Dendritic cell treated with granulocyte-macrophage colony-stimulating factor and Interleukin-4, amounts not matched to agents 40 ng/mL and 50 ng/mL, for 4 days (primary cell): ENCODE measurements around the gene SGPP2.
"Not testable (repeated sequence)": the region's sequence is repeated elsewhere in the genome, so short reads cannot be mapped to it uniquely, and the experiment has no call there.

Experiments
- H3K27ac Mint-ChIP-seq: one replicate; pipeline ENCODE4 v1.8.0; 2022; ENCODE audit warnings: mild to moderate bottlenecking, mixed read lengths
- H3K27me3 Mint-ChIP-seq: one replicate; pipeline ENCODE4 v1.8.0; 2022; ENCODE audit warnings: mild to moderate bottlenecking, mixed read lengths
- H3K36me3 Mint-ChIP-seq: one replicate; pipeline ENCODE4 v1.8.0; 2022; ENCODE audit warnings: low read depth, mixed read lengths
- H3K4me1 Mint-ChIP-seq: one replicate; pipeline ENCODE4 v1.8.0; 2022; ENCODE audit warnings: low read depth, mixed read lengths
- H3K4me3 Mint-ChIP-seq: one replicate; pipeline ENCODE4 v1.8.0; 2022; ENCODE audit warnings: mild to moderate bottlenecking, moderate library complexity, mixed read lengths
- H3K9me3 Mint-ChIP-seq: one replicate; pipeline ENCODE4 v1.8.0; 2022; ENCODE audit warnings: mixed read lengths
- intact Hi-C: fragments of 100-400 bp; cut with micrococcal nuclease; formaldehyde crosslinking; loops from one replicate; pipeline ENCODE4 v1.15.0; 2022

SGPP2 gene

GRCh38 chr2:222424276-222424728 lies at the start of gene SGPP2:
TSS of gene SGPP2 (plus strand) at chr2:222424543. CDS start at chr2:222424603, 60 bp downstream.
- no peaks in the 10 kb centered on the region for H3K36me3 Mint-ChIP-seq
- peaks cover 54% of the 10 kb centered on the region for H3K27me3 Mint-ChIP-seq
- no peaks in the 10 kb centered on the region for H3K9me3 Mint-ChIP-seq
- peak within 1 kb of the TSS; percentile 82 for H3K4me3 Mint-ChIP-seq
- intact Hi-C loops = no loop called here
- peak within 1 kb of the TSS; percentile 72 for H3K27ac Mint-ChIP-seq
- peaks cover 39% of the 10 kb centered on the region for H3K4me1 Mint-ChIP-seq

GRCh38 chr2:222375798-222376197 lies 48.5 kb upstream of the SGPP2 start:
- H3K27ac Mint-ChIP-seq = no peak overlapping the region
- H3K4me1 Mint-ChIP-seq = no peaks in the 10 kb centered on the region
- no peaks in the 10 kb centered on the region for H3K27me3 Mint-ChIP-seq
- intact Hi-C loops = no loop called here
- no peaks in the 10 kb centered on the region for H3K36me3 Mint-ChIP-seq
- no peak overlapping the region for H3K4me3 Mint-ChIP-seq
- H3K9me3 Mint-ChIP-seq = peaks cover 15% of the 10 kb centered on the region

GRCh38 chr2:222380456-222380855 lies 43.9 kb upstream of the SGPP2 start:
- Mint-ChIP-seq H3K4me3 (no peak overlapping the region), H3K27ac (no peak overlapping the region), H3K36me3 (no peaks in the 10 kb centered on the region), H3K4me1 (no peaks in the 10 kb centered on the region), H3K27me3 (no peaks in the 10 kb centered on the region), H3K9me3 (no peaks in the 10 kb centered on the region)
- intact Hi-C loops = no loop called here

- intact Hi-C loops = no loop called here
- no peak overlapping the region for H3K27ac Mint-ChIP-seq
- no peaks in the 10 kb centered on the region for H3K27me3 Mint-ChIP-seq
- no peaks in the 10 kb centered on the region for H3K9me3 Mint-ChIP-seq
- H3K4me1 Mint-ChIP-seq = no peaks in the 10 kb centered on the region
- no peak overlapping the region for H3K4me3 Mint-ChIP-seq
- no peaks in the 10 kb centered on the region for H3K36me3 Mint-ChIP-seq
Measured at GRCh38 chr2:222381566-222381965, 42.8 kb upstream of the SGPP2 start.

GRCh38 chr2:222383255-222383654 lies 41.1 kb upstream of the SGPP2 start:
- intact Hi-C loops = no loop called here
- Mint-ChIP-seq H3K4me1 (no peaks in the 10 kb centered on the region), H3K27ac (no peak overlapping the region), H3K4me3 (no peak overlapping the region), H3K36me3 (no peaks in the 10 kb centered on the region), H3K27me3 (no peaks in the 10 kb centered on the region), H3K9me3 (no peaks in the 10 kb centered on the region)

GRCh38 chr2:222391743-222392285 lies 32.5 kb upstream of the SGPP2 start:
- intact Hi-C loops = no loop called here

GRCh38 chr2:222393733-222394267 lies 30.5 kb upstream of the SGPP2 start:
- Mint-ChIP-seq H3K27me3 (no peaks in the 10 kb centered on the region), H3K9me3 (no peaks in the 10 kb centered on the region), H3K4me1 (peaks cover 6% of the 10 kb centered on the region), H3K4me3 (no peak overlapping the region), H3K36me3 (no peaks in the 10 kb centered on the region), H3K27ac (no peak overlapping the region)
- intact Hi-C loops = no loop called here

More at GRCh38 chr2:222391743-222392285, 32.5 kb upstream of the SGPP2 start:
- Mint-ChIP-seq H3K36me3 (no peaks in the 10 kb centered on the region), H3K9me3 (no peaks in the 10 kb centered on the region), H3K27me3 (no peaks in the 10 kb centered on the region), H3K4me1 (peaks cover 6% of the 10 kb centered on the region), H3K4me3 (no peak overlapping the region), H3K27ac (no peak overlapping the region)

- intact Hi-C loops = no loop called here
- Mint-ChIP-seq H3K27me3 (no peaks in the 10 kb centered on the region), H3K4me1 (no peaks in the 10 kb centered on the region), H3K4me3 (no peak overlapping the region), H3K36me3 (peaks cover 7% of the 10 kb centered on the region), H3K9me3 (peaks cover 7% of the 10 kb centered on the region), H3K27ac (no peak overlapping the region)
Measured at GRCh38 chr2:222398446-222398885, 25.9 kb upstream of the SGPP2 start.

- intact Hi-C loops = no loop called here
- peaks cover 4% of the 10 kb centered on the region for H3K4me1 Mint-ChIP-seq
- peaks cover 7% of the 10 kb centered on the region for H3K9me3 Mint-ChIP-seq
- no peak overlapping the region for H3K4me3 Mint-ChIP-seq
- H3K36me3 Mint-ChIP-seq = peaks cover 11% of the 10 kb centered on the region
- H3K27ac Mint-ChIP-seq = no peak overlapping the region
- no peaks in the 10 kb centered on the region for H3K27me3 Mint-ChIP-seq
Measured at GRCh38 chr2:222399038-222399783, 25.1 kb upstream of the SGPP2 start.

GRCh38 chr2:222404151-222404905 lies 20.0 kb upstream of the SGPP2 start:
- H3K4me3 Mint-ChIP-seq = no peak overlapping the region
- peak overlapping the region; percentile 89 for H3K27ac Mint-ChIP-seq
- H3K9me3 Mint-ChIP-seq = peaks cover 7% of the 10 kb centered on the region
- H3K4me1 Mint-ChIP-seq = peaks cover 11% of the 10 kb centered on the region
- H3K36me3 Mint-ChIP-seq = peaks cover 13% of the 10 kb centered on the region
- H3K27me3 Mint-ChIP-seq = no peaks in the 10 kb centered on the region
- intact Hi-C loops = loop anchor here (10.0 kb wide), 1 partner anchor 80 kb away; a partner anchor contains a TSS

GRCh38 chr2:222408684-222409083 lies 15.7 kb upstream of the SGPP2 start:
- Mint-ChIP-seq H3K36me3 (peaks cover 5% of the 10 kb centered on the region), H3K27ac (no peak overlapping the region), H3K4me1 (peaks cover 11% of the 10 kb centered on the region), H3K9me3 (peaks cover 11% of the 10 kb centered on the region), H3K27me3 (no peaks in the 10 kb centered on the region), H3K4me3 (no peak overlapping the region)
- intact Hi-C loops = loop anchor here (10.0 kb wide), 1 partner anchor 84 kb away; a partner anchor contains a TSS

- Mint-ChIP-seq H3K4me3 (no peak overlapping the region), H3K27ac (no peak overlapping the region)
- intact Hi-C loops = no loop called here
Measured at GRCh38 chr2:222410534-222410933, 13.8 kb upstream of the SGPP2 start.

GRCh38 chr2:222412334-222412733 lies 12.0 kb upstream of the SGPP2 start:
- H3K4me3 Mint-ChIP-seq, H3K4me1 Mint-ChIP-seq, intact Hi-C loops, H3K27ac Mint-ChIP-seq, H3K27me3 Mint-ChIP-seq, H3K36me3 Mint-ChIP-seq: not testable (repeated sequence)
- peaks cover 28% of the 10 kb centered on the region for H3K9me3 Mint-ChIP-seq

More at GRCh38 chr2:222410534-222410933, 13.8 kb upstream of the SGPP2 start:
- Mint-ChIP-seq H3K27me3 (no peaks in the 10 kb centered on the region), H3K36me3 (no peaks in the 10 kb centered on the region), H3K9me3 (peaks cover 17% of the 10 kb centered on the region), H3K4me1 (no peaks in the 10 kb centered on the region)
